HG03571 (cell line): ENCODE measurements around the gene TMEM82.

Experiments used
- ATAC-seq: cut with Tn5 transposase; IDR thresholded peaks from one replicate; pipeline ENCODE4 v1.9.1; 2021; ENCODE audit not compliant: unreplicated experiment

Gene TMEM82

DNA sequence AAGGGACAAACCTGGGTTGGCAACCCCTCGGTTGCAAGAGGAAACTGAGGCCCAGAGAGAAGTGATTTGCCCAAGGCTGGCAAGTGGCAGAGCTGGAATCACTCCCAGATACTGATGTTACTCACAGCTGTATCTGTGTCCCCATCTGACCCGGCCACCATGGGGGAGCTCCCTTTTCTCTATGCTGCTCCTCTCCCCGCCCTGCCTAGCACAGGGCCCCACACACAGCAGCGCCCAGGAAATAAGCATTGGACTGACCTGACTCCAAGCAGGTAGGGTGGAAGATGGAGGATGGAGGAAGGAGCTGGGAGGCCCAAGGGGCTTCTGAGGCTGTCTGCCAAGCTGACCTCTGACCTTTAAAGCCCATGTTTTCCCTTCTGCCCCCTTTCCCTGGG is 13.3 kb downstream of the TMEM82 start:
- no peak for ATAC-seq

DNA sequence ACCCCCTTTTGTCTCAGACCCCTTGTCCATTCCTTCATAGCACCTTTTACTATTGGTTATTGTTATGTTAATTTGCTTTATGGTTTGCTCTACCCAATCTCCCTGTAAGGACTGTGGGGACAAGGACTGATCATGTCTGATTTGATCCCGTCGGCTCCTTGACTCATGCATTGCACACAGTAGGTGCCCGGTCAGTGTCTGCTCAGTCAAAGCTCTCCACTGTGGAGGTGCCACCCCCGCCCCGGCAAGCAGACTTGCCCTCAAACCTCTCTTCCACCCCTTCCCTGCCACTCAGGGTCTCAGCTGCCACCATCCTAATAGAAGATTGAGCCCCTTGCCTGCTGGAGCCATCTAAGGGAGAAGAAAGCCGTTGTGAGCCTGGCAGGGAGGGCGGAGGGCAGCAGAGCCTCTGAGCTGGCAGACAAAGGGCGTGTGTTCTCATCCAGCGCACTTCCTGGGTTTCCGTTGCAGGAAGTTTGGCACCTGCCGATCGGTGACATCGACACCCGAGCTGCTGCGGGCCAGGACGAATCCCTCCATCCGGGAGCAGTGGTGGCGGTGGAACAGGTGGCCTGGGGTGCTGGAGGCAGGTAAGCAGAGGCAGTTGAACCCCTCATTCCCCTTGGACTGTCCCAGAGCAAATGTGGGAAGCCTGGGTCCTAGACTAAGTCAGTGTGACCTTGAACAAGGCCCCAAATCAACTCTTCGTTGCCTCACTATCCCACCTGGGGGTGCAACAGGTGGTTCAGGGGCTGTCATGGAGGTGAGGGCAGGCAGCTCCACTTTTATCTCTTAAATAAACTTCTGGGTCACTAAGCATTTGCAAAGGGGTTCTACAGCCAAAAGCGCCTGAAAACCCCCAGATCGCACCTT is 14.1 kb downstream of the TMEM82 start:
- ATAC-seq, result no peak

DNA sequence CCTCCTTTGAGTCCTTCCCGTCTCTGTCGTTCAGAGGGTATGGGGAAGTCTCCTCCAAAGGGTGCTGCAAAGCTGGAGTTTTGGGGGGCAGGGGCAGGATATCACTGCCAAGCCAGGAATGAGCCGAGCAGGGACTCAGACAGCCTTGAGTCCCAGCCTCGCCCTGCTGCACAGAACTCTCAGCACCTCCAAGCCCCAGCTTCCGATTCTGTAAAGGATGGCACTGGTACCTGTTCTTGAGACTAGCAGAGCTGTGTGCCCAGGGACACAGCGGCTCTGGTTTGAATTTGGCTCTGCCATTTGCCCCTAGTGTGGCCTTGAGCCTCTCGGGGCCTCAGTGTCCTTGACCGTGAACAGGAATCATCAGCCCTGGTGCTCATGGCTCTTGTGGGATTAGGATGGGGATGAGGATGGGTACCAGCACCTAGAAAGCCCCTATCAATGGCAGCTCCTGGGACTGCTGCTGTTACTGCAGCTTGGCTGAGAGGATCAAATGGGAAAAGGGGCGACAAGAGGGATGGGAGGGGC is 14.8 kb downstream of the TMEM82 start:
- ATAC-seq, result no peak

DNA sequence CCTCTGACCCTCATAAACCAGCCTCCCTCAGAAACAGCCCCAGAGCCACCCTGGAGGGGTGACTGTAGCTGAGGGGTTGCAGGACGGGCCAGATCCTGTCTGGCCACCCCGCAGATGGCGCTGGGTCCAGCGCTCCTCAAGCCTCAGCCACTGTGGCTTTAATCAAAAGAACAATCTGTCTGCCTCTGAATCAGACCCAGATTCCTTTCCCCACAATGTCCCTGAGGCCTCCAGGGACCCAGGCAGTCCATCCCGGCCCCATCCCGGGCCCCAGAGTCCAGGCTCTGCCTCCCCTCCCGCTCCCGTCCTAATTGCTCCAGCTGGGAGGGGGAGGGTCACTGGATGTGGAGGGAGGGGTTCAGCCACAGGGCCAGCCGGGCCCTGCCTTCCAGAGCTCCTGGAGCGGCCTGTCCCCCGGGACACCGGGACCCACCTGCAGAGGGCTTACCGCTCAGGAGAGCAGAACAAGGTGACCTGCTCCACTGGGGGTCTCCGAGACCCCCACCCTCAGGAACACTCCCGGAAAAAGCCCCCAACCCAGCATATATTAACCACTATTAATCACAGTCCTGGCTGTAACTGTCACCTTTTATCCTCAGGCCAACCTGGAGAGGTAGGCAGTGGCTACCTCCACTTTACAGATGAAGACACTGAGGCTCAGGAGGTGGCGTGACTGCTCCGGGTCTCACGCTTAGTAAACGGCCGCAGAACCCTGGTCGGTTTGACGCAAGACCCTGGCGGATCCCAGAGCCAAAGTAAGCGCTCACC is 15.5 kb downstream of the TMEM82 start:
- ATAC-seq, result no peak

DNA sequence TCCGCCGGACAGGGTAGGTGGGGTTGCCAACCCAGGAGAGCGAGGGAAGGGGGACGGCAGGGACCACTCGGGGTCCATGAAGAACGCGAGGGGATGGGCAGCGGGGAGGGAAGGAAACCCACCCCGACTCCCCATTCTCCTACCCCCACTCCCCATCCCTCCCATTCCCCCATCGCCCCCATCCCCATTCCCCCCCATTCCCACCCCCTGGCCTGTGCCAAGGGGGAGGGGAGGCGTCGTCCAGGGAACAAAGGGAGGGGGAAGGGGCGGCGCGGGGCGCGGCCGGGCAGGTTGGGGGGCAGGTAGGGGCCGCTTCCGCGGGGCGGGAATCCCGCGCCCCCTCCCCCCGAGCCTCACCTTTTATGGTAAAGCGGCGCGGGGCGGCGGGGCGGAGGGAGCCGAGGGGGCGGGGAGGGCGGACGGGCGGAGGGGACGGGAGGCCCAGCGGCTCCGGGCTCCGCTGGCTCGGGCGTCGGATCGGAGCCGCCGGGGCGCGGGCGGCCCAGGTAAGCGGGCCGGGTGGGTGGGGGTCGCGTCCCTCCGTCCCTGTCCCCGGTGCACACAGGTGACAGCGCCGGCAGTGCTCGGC is 16.1 kb downstream of the TMEM82 start, which contains the start of gene FBLIM1:
FBLIM1 (plus strand) TSS at position 453 of the 589 bp plus-strand sequence. CDS start 6,189 bp downstream, outside the sequence.
- ATAC-seq, result no peak

DNA sequence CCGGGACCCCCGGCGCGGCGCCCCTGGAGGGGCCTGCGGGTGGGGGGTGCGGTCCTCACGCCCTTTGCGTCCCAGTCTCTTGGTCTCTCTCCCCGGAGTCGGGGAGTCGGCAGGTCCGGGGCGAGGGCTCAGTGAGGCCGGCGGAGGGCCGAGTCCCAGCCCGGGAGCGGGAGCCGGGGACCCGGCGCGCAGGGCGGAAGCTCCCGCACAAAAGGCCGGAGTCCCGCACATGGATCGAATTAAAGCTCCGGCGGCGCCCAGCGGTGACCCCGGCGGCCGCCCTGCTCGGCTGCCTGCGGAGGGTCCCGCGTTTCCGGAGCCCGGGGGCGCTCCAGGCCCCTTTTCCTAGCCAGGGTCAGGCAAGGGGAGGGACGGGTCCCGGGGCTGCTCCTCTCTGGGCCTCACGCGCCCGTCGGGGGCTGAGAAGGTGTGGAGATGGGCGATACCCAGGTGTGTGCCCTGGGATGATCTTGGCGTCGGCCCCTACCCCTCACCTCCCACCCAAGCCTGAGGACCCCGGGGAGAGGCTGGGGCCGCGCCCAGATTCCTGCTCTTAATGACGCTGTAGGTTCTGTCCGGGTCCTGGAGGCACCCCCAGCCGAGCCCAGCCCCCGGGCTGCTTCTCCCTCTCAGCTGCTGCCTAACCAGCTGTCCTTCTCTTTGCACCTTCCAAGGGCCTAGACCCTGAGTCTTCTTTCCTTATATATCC is 16.8 kb downstream of the TMEM82 start:
- no peak for ATAC-seq

DNA sequence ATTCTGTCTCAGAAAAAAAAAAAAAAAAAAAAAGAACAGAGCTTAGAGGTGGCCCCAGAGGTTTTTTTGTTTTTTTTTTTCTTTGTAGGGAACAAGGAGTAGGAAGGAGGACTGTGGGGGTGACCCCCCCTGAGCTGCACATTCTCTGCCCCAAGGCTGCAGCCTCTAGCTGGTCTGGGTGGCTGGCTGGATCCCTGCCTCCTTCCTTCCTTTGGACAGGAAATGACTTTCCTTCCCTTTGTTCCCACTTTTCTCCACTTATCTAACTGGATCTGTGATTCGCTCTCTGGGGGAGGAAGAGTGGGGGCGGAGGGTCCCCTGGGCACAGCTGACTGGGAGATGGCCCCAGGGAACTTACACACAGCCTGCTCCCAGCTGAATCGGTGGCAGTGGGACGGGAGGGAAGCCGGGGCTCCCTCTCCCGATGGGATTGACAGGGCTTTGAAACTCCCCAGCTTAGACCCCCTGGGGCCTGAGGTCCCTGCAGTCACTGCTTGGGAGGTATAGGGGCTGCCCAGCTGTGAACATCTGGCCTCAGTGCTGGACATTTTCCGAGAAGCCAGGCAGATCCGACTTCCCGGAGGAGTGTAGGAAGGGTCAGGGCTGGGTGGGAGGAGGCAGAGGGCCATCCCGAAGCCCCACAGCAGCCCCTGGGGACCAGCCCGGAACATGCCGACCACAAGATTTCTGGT is 18.4 kb downstream of the TMEM82 start:
- ATAC-seq, result no peak

DNA sequence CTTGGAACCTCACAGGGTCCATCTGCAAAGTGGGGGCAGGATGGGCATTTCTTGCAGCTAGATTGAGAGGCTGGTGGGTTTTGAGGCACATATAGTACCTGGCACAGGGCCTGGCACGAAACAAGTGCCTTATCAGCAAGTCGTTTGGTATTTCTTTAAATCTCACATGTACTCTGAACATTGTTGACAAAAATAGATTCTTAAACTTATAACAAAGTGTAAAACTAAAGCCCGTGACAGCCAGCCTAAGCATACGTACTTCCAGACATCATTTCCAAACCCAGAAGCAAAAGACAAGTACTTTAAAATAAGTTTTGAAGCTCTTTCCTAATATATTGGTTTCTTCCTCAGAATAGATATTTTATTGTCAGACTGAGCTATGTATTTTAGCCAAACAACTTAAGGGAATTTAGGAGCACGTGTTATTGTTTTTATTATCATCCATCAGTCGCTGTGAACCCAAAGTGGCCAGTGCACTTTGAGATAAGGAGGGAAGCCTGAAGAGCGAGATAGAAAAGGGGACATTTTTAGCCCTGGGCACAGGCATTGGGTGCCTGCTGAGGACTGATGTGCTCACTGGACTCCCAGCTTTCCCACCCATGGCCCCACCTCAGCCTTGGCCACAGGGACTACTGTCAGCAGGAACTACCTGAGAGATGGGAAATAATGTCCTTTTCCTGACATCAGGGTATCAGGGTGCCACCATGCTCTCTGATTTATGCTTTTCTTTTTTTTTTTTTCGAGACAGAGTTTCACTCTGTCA is 19.2 kb downstream of the TMEM82 start:
- ATAC-seq, result no peak

DNA sequence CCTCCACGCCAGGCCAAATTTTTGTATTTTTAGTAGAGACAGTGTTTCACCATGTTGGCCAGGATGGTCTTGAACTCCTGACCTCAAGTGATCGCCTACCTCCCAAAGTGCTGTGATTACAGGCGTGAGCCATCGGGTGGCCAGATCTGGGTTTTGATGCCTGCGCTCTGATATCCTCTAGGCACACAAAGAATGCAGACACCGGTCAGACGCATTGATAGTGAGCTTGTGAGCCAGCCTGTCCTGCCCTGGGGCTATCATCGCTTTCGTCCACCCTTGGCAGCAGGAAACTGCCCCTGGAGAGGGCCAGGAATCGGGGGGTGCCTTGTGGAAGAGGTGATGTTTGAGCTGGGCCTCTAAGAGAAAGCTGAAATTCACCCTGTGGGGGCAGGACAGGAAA is 20.2 kb downstream of the TMEM82 start:
- no peak for ATAC-seq

DNA sequence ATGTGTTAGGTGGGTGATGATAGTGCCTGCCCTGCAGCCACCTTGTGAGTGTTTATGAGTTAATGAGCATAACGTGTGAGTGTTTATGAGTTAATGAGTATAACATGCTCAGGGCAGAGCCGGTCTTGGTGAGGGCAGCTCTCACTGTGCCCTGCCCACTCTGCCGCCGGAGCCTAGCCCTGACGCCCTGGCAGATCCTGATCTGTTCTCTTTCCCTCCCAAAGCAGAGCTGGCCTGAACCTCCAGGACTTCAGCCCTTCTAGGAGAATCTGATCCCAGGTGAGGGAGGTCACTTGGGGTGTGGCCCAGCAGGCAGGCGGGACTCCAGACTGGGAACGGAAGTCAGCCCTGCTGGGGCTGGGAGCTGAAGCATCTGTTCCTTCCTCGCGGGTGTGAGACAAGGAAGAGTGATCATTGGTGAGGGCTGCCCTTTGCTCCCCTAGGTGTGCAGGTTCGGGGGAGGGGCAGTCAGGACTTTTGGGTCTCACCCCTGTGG is 22.0 kb downstream of the TMEM82 start:
- ATAC-seq, result no peak

DNA sequence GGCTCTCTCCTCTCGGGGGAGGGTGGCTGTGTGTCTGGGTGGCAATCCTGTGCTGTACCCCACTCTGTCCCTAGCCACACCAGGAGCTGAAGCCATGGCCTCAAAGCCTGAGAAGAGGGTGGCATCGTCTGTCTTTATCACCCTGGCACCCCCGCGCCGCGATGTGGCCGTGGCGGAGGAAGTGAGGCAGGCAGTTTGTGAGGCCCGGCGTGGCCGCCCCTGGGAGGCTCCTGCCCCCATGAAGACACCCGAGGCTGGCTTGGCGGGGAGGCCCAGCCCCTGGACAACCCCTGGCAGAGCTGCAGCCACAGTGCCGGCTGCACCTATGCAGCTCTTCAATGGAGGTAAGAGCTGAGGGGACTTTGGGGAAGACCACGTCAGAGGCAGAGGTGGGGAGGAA is 22.6 kb downstream of the TMEM82 start:
- ATAC-seq, result no peak

DNA sequence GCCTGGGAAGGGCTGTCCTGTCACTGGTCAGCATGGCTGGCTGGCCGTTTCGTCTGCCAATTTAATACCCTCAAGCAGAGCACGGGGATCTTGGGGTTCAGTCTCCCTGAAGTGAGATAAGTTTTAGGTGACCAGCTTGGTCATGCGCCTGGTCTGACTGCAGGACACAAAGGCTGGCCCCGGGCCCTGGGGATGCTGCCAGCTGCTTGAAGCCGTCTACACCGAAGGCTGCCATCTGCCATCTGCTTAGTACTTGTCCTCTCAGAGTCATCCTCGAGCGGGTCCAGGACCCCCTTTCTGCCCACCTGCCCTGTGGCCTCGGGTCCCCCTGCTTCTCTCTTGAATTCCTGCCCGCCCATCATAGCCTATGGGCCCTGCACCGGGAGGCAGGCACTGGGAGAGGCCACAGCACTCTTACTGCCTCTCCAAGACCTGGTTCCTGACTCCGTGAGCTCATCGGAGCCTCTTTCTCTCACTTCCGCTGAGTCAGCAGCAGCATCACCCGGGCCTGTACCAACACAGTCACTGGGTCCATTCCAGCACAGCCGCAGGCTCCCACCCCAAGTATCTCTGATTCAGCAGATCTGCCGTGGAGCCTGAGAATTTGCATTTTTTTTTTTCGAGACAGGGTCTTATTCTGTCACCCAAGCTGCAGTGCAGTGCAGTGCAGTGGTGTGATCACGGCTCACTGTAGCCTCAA is 23.3 kb downstream of the TMEM82 start:
- no peak for ATAC-seq

DNA sequence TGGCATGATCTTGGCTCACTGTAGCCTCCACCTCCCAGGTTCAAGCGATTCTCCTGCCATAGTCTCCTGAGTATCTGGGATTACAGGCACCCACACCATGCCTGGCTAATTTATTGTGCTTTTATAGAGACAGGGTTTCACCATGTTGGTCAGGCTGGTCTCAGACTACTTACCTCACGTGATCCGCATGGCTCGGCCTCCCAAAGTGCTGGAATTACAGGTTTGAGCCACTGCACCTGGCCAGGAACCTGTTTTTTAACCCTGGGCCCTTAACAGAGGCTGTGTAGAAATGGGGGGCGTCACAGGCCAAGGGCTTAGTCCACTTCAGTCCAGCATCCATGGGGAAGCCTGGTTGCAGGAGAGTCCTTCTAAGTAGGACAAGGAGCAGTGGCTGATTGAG is 25.6 kb downstream of the TMEM82 start:
- no peak for ATAC-seq

DNA sequence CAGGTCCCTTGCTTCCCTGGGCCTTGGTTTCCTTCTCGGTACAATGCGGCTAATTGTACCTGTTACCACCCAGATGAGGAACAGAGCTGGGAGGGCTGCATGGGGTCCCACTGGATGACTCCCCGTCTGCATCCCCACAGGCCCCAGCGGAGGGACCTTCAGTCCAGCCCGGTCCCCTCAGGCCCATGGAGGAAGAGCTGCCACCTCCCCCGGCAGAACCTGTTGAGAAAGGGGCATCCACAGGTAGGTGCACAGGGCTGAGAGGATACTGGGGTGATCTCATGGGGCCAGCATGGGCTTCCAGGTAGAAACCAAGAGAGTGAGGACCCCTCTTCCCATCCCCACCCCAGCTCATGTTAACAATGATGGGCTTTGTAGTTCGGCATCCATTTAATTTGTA is 26.1 kb downstream of the TMEM82 start:
- no peak for ATAC-seq

DNA sequence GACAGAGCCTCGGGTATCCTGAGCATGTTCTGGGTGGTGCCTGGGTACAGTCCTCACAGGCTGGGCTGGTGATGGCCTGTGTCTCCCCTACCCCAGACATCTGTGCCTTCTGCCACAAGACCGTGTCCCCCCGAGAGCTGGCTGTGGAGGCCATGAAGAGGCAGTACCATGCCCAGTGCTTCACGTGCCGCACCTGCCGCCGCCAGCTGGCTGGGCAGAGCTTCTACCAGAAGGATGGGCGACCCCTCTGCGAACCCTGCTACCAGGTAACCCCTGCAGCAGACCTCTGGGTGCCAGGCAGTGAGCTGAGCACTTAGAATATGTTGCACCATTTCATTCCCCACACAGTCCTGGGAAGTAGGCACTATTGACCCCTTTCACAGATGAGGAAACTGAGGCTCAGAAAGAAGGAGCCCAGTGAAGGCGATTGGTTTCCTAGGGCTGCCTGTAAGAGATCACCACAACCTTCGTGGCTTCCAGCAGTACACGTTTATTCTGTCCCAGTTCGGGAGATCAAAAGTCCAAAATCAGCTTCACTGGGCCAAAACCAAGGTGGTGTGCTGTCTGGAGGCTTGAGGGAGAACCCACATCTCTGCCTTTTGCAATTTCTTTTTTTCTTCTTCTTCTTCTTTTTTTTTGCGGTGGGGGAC is 28.1 kb downstream of the TMEM82 start:
- no peak for ATAC-seq

DNA sequence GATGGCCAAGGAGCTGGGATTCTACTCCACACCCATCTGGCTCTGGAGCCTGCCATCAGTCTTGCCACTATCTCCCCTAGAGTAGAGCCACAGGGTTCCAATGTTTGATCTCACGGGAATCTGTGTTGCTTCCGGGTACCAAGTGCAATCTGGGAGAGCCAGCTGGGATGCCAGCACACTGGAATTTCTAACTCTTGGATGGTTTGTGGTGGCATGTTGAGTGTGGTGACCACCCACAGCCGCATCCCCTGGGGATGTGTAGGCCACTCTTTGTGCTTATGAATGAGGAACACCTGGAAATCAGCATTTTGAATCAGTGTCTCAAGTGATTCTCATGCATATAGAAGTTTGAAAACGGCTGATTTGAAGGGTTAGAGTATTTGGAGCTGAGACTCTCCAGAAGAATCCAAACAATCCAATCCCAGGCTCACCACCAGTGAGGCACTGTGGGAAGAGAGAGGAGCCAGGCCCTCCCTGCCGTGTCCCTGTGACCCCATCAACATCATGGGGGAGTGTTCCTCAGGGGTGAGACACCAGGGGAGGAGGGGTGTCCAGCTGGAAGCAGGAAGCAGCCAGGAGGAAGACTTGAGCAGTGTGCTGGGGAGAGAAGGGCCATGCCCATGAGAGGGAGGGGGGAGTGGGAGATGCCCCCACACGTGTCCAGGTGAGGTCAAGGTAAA is 29.7 kb downstream of the TMEM82 start:
- no peak for ATAC-seq

DNA sequence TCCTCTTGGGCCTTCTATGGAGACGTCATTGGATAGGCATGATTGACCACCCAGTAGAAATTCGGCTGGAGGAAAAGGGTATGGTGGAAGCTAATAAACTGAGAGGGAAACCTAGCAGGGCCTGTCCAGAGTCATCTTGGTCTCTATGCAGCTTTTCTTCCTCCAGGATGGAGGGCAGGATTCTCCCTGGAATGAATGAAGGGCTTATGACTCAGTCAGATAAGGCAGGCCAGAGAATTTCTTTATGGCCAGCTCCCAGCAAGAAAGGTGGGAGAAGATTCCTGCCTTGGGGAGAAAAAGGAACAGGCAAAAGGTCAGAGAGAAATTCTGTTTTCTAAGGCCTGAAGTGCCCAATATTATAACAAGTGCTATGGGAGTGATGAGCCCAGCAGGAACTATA is 33.4 kb downstream of the TMEM82 start:
- ATAC-seq, result no peak
